HCT116 (cell line): ENCODE measurements around the gene TDP1. TPM values are rescaled to one million over a fixed set of nuclear protein-coding genes. Genes with fewer than 3 reads are reported as not detected.

ENCODE experiments used
- ATAC-seq: fragments of 200-7000 bp; cut with Tn5 transposase; 2 replicates; pipeline ENCODE4 v1.9.1; 2020; ENCODE audit warnings: mild to moderate bottlenecking, moderate library complexity
- BruUV-seq: library from RNA; stranded (reverse); fragments of 400-500 nt; replicated peaks from 2 replicates; lab custom pipeline; 2021; lab: Mats Ljungman, UMichigan
- CTCF ChIA-PET: fragments of 300-600 bp; sonication (Branson Sonifier 250); formaldehyde crosslinking; loops from one replicate; lab custom pipeline; 2021; ENCODE audit warnings: antibody characterized with exemption; lab: Charles Lee
- POLR2A ChIA-PET: fragments of 300-600, 350-600 bp; sonication (Branson Sonifier 250); formaldehyde crosslinking; loops from one replicate; lab custom pipeline; 2021; ENCODE audit warnings: antibody characterized with exemption; lab: Charles Lee
- RAD21 ChIA-PET, 2 experiments: fragments of 300-600 bp; sonication (Branson Sonifier 250); formaldehyde crosslinking; loops; one replicate each; lab custom pipeline; 2023; ENCODE audit warnings: low total read pairs in 2 of 2; ENCODE audit not compliant: uncharacterized antibody in 2 of 2, unreplicated experiment in 2 of 2, low non-redundant PET in 1 of 2; lab: Charles Lee
- DNase-seq: peaks from one replicate; pipeline ENCODE4 v3.0.0-alpha.2; 2010; ENCODE audit warnings: low read depth, low spot score
- H2AFZ ChIP-seq: fragments of 200-600 bp; shearing (Covaris generic), sonication (generic); 2 replicates; pipeline ENCODE4 v1.6.1; 2017; ENCODE audit warnings: low read depth, mixed run types, mixed read lengths, antibody characterized with exemption, low read length; ENCODE audit not compliant: poor library complexity, severe bottlenecking
- H3K27ac ChIP-seq: 2 replicates; pipeline ENCODE4 v1.5.1; 2012; ENCODE audit warnings: low read depth, low read length
- H3K27me3 ChIP-seq: fragments of 200-600 bp; sonication (generic); 2 replicates; pipeline ENCODE4 v1.6.1; 2016; ENCODE audit warnings: mixed run types, low read length, mixed read lengths; ENCODE audit not compliant: insufficient read depth
- H3K36me3 ChIP-seq, 2 experiments: fragments of 200-500 bp in 1 of 2; fragments of 200-600 bp in 1 of 2; sonication (Bioruptor generic) in 1 of 2; sonication (generic) in 1 of 2; 2 replicates each; pipeline versions ENCODE4 v1.5.1 to v1.6.1; 2014 to 2016; ENCODE audit warnings: low read length in 2 of 2, inconsistent platforms in 1 of 2, mixed read lengths in 1 of 2, mixed run types in 1 of 2; ENCODE audit not compliant: insufficient read depth in 2 of 2, control insufficient read depth in 1 of 2
- H3K4me1 ChIP-seq, 2 experiments: fragments of 200-600 bp in 1 of 2; sonication (generic) in 1 of 2; 2 replicates each; pipeline versions ENCODE4 v1.5.1 to v1.6.1; 2012 to 2017; ENCODE audit warnings: low read length in 2 of 2, inconsistent platforms in 1 of 2, mild to moderate bottlenecking in 1 of 2, mixed read lengths in 1 of 2, mixed run types in 1 of 2, moderate library complexity in 1 of 2; ENCODE audit not compliant: insufficient read depth in 2 of 2, control insufficient read depth in 1 of 2
- H3K4me2 ChIP-seq: fragments of 200-600 bp; sonication (generic); 2 replicates; pipeline ENCODE4 v1.6.1; 2017; ENCODE audit warnings: mixed run types, low read length, mixed read lengths
- H3K4me3 ChIP-seq, 2 experiments: fragments of 200-600 bp in 1 of 2; sonication (generic) in 1 of 2; replicated peaks in 1 of 2; 2 replicates each; pipeline ENCODE4 v1.5.1; 2011 to 2016; ENCODE audit warnings: low read length in 2 of 2, control low read depth in 1 of 2, low read depth in 1 of 2, mild to moderate bottlenecking in 1 of 2, mixed read lengths in 1 of 2, mixed run types in 1 of 2
- H3K79me2 ChIP-seq: fragments of 200-600 bp; sonication (generic); 2 replicates; pipeline ENCODE4 v1.6.1; 2017; ENCODE audit warnings: mild to moderate bottlenecking, mixed run types, low read length, moderate library complexity, mixed read lengths; ENCODE audit not compliant: insufficient read depth
- H3K9ac ChIP-seq: fragments of 200-600 bp; sonication (generic); 2 replicates; pipeline ENCODE4 v1.6.1; 2016; ENCODE audit warnings: low read length, mixed read lengths
- H3K9me2 ChIP-seq: fragments of 200-600 bp; sonication (generic), shearing (Covaris generic); 2 replicates; pipeline ENCODE4 v1.6.1; 2017; ENCODE audit warnings: mixed run types, mild to moderate bottlenecking, moderate library complexity; ENCODE audit not compliant: insufficient read depth
- H3K9me3 ChIP-seq, 2 experiments: fragments of 200-500 bp in 1 of 2; fragments of 200-600 bp in 1 of 2; sonication (Bioruptor generic) in 1 of 2; sonication (generic) in 1 of 2; 2 replicates each; pipeline ENCODE4 v1.6.1; 2014 to 2017; ENCODE audit warnings: low read length in 2 of 2, mixed read lengths in 2 of 2, inconsistent platforms in 1 of 2, low read depth in 1 of 2, mild to moderate bottlenecking in 1 of 2, mixed run types in 1 of 2, moderate library complexity in 1 of 2; ENCODE audit not compliant: control insufficient read depth in 1 of 2, insufficient read depth in 1 of 2
- H4K20me1 ChIP-seq: fragments of 200-600 bp; sonication (generic), shearing (Covaris generic); 2 replicates; pipeline ENCODE4 v1.6.1; 2017; ENCODE audit warnings: mixed run types, mild to moderate bottlenecking, moderate library complexity; ENCODE audit not compliant: insufficient read depth
- CEBPB ChIP-seq: IDR thresholded peaks from 2 replicates; pipeline ENCODE4 v1.6.1; 2012; ENCODE audit warnings: low read depth
- ELF1 ChIP-seq: IDR thresholded peaks from 2 replicates; pipeline ENCODE4 v1.6.1; 2012; ENCODE audit warnings: low read depth, borderline replicate concordance
- EZH2 ChIP-seq: fragments of 200-600 bp; sonication (generic); IDR thresholded peaks from 2 replicates; pipeline ENCODE4 v1.6.1; 2017; ENCODE audit warnings: antibody characterized with exemption, mixed run types
- JUND ChIP-seq: IDR thresholded peaks from 2 replicates; pipeline ENCODE4 v1.6.1; 2012
- RAD21 ChIP-seq: IDR thresholded peaks from 2 replicates; pipeline ENCODE4 v1.6.1; 2012; ENCODE audit warnings: low read depth, mild to moderate bottlenecking
- SP1 ChIP-seq: IDR thresholded peaks from 2 replicates; pipeline ENCODE4 v1.6.1; 2012; ENCODE audit warnings: low read depth
- YY1 ChIP-seq: IDR thresholded peaks from 2 replicates; pipeline ENCODE4 v1.6.1; 2011; ENCODE audit warnings: low read length, low read depth, moderate library complexity, mild to moderate bottlenecking; ENCODE audit not compliant: insufficient replicate concordance; ENCODE audit errors: extremely low read depth
- intact Hi-C: fragments of 100-400 bp; cut with micrococcal nuclease; formaldehyde crosslinking; loops from 2 replicates; pipeline ENCODE4 v1.10.0; 2022
- total RNA-seq: library from RNA; stranded (reverse); gene quantifications from one replicate; pipeline ENCODE4 v1.2.1, GENCODE V29; 2021; ENCODE audit not compliant: unreplicated experiment
- TF ChIP-seq, protein P1 (sequence below): IDR thresholded peaks from 2 replicates; pipeline ENCODE4 v1.6.1; 2011; ENCODE audit warnings: mild to moderate bottlenecking, low read length, moderate library complexity; ENCODE audit not compliant: insufficient replicate concordance; ENCODE audit errors: extremely low read depth
- TF ChIP-seq, protein P2 (sequence below): IDR thresholded peaks from 2 replicates; pipeline ENCODE4 v1.6.1; 2012

Gene TDP1
- total RNA-seq, 1 experiment from 2014 or later: 37.1 TPM

- BruUV-seq: no TSS peak
- no peak overlapping the region for H3K4me2 ChIP-seq
- no peaks in the 10 kb centered on the region for H3K9me3 ChIP-seq
- RAD21 ChIA-PET: no interaction called here
- TF ChIP-seq, protein P1, sequence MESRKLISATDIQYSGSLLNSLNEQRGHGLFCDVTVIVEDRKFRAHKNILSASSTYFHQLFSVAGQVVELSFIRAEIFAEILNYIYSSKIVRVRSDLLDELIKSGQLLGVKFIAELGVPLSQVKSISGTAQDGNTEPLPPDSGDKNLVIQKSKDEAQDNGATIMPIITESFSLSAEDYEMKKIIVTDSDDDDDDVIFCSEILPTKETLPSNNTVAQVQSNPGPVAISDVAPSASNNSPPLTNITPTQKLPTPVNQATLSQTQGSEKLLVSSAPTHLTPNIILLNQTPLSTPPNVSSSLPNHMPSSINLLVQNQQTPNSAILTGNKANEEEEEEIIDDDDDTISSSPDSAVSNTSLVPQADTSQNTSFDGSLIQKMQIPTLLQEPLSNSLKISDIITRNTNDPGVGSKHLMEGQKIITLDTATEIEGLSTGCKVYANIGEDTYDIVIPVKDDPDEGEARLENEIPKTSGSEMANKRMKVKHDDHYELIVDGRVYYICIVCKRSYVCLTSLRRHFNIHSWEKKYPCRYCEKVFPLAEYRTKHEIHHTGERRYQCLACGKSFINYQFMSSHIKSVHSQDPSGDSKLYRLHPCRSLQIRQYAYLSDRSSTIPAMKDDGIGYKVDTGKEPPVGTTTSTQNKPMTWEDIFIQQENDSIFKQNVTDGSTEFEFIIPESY: no peak
- TF ChIP-seq YY1 (no peak), ELF1 (no peak), EZH2 (no peak), RAD21 (no peak), SP1 (no peak), JUND (no peak), CEBPB (no peak)
- TF ChIP-seq, protein P2, sequence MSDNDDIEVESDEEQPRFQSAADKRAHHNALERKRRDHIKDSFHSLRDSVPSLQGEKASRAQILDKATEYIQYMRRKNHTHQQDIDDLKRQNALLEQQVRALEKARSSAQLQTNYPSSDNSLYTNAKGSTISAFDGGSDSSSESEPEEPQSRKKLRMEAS: no peak
- no peaks in the 10 kb centered on the region for H3K4me1 ChIP-seq
- no peak overlapping the region for H3K9ac ChIP-seq
- CTCF ChIA-PET: no interaction called here
- no peaks in the 10 kb centered on the region for H3K9me2 ChIP-seq
- no peak overlapping the region for H3K27ac ChIP-seq
- no peak overlapping the region for H2AFZ ChIP-seq
- POLR2A ChIA-PET: no interaction called here
- 0 out of 4 replicates have a peak, but pooled peaks cover 2 to 4% of the 10 kb centered on the region in 2 experiments for H3K36me3 ChIP-seq
- DNase-seq (no peak), ATAC-seq (no peak)
- H3K4me3 ChIP-seq: no peak overlapping the region
- no peaks in the 10 kb centered on the region for H3K27me3 ChIP-seq
- H3K79me2 ChIP-seq: no peaks in the 10 kb centered on the region
- H4K20me1 ChIP-seq: no peaks in the 10 kb centered on the region
- intact Hi-C loops: no loop called here
Measured at GRCh38 chr14:89947344-89947743, 8.4 kb upstream of the TDP1 start.
